Naive B cell (primary cell): ENCODE measurements around the gene ZNF616. TPM values are rescaled to one million over a fixed set of nuclear protein-coding genes. Genes with fewer than 3 reads are reported as not detected.
A peak's percentile ranks its signal among the peaks of the same experiment; 100 is the strongest.

Source experiments
- ATAC-seq, 2 donors: fragments of 150-1000 bp; cut with Tn5 transposase; 2 replicates each; pipeline ENCODE4 v1.10.0; 2021; ENCODE audit warnings: low read depth in 2 of 2, mild to moderate bottlenecking in 2 of 2, moderate library complexity in 2 of 2
- DNase-seq: peaks from one replicate; pipeline ENCODE4 v3.0.0; 2022
- H3K27ac Mint-ChIP-seq, 6 donors: one replicate each; pipeline ENCODE4 v1.8.0; 2020 to 2022; ENCODE audit warnings: mild to moderate bottlenecking in 6 of 6, mixed read lengths in 6 of 6, moderate library complexity in 5 of 6, inconsistent platforms in 2 of 6
- H3K27me3 Mint-ChIP-seq, 3 donors: one replicate each; pipeline ENCODE4 v1.8.0; 2021 to 2022; ENCODE audit warnings: mixed read lengths in 3 of 3, mild to moderate bottlenecking in 1 of 3
- H3K36me3 Mint-ChIP-seq, 2 donors: one replicate each; pipeline ENCODE4 v1.8.0; 2020 to 2022; ENCODE audit warnings: mixed read lengths in 2 of 2, inconsistent platforms in 1 of 2, mild to moderate bottlenecking in 1 of 2
- H3K4me1 Mint-ChIP-seq, 3 donors: one replicate each; pipeline ENCODE4 v1.8.0; 2020 to 2022; ENCODE audit warnings: mixed read lengths in 3 of 3, inconsistent platforms in 1 of 3, mild to moderate bottlenecking in 1 of 3, moderate library complexity in 1 of 3
- H3K4me3 Mint-ChIP-seq, 8 donors: one replicate each; pipeline ENCODE4 v1.8.0; 2020 to 2022; ENCODE audit warnings: mild to moderate bottlenecking in 8 of 8, mixed read lengths in 8 of 8, moderate library complexity in 8 of 8, inconsistent platforms in 2 of 8
- H3K9me3 Mint-ChIP-seq, 7 donors: one replicate each; pipeline ENCODE4 v1.8.0; 2020 to 2022; ENCODE audit warnings: mixed read lengths in 7 of 7, mild to moderate bottlenecking in 5 of 7, inconsistent platforms in 2 of 7, moderate library complexity in 1 of 7
- polyA plus RNA-seq, 6 donors: library from polyadenylated mRNA; unstranded; fragments of 300-500 nt; fragmentation: Illumina TruSeq; gene quantifications; one replicate each; pipeline ENCODE4 v1.2.3, GENCODE V29; 2021; ENCODE audit warnings: low read depth in 6 of 6

Gene ZNF616
- polyA plus RNA-seq = 1 to 10 TPM; 2.2 to 7.1 (median 4.9) TPM

DNA sequence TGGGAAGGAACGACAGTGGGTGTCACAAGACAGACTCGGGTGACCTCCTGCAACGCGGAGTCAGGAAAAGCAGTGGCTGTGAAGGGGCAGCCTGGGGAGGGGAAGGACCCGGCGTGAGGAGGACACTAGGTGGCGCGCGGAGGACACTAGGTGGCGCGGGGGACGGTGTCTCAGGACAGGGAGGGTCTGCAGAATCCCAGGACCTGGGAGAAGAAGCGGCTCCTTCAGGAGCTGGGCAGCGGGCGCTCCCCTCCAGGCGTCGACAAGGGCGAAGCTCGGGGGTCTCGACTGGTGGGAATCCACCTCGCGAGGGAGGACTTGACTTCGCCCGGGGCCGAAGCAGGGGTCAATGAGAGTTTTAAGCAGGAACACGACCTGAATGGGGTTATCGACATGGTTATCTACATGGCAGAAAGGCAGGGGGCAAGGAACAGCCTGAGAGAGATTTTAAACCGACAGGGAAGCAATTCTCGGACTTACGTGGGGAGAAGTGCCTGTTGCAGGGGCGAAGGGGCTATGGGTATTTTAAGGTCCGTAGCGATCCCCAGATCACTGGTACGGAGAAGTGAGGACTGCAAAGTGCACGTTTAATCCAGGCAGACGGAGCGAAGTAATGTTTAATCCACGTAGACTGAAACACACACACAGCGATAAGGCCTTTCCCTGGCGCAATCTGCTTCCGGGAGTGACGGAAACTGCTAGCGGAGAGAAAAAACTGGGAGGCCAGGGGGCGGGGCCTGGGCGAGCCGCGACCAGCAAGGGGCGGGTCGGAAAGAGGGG lies at the start of gene ZNF616:
Gene ZNF616, minus strand, starts transcription at position 687 of the 780 bp plus-strand sequence. CDS start 9,426 bp downstream, outside the sequence.
- Mint-ChIP-seq H3K4me1 (peaks cover 21 to 37% (median 22%) of the 10 kb centered on the region in 3 donors), H3K27ac (peak within 1 kb of the TSS; percentile 70 to 98 (median 95)), H3K9me3 (peaks cover 0 to 44% (median 4%) of the 10 kb centered on the region in 7 donors), H3K4me3 (peak within 1 kb of the TSS; percentile 88 to 99 (median 96)), H3K27me3 (no peaks in the 10 kb centered on the region), H3K36me3 (peaks cover 0 to 8% of the 10 kb centered on the region in 2 donors)
- peak; percentile 96 for DNase-seq
- ATAC-seq = peak; percentile 71 to 77

DNA sequence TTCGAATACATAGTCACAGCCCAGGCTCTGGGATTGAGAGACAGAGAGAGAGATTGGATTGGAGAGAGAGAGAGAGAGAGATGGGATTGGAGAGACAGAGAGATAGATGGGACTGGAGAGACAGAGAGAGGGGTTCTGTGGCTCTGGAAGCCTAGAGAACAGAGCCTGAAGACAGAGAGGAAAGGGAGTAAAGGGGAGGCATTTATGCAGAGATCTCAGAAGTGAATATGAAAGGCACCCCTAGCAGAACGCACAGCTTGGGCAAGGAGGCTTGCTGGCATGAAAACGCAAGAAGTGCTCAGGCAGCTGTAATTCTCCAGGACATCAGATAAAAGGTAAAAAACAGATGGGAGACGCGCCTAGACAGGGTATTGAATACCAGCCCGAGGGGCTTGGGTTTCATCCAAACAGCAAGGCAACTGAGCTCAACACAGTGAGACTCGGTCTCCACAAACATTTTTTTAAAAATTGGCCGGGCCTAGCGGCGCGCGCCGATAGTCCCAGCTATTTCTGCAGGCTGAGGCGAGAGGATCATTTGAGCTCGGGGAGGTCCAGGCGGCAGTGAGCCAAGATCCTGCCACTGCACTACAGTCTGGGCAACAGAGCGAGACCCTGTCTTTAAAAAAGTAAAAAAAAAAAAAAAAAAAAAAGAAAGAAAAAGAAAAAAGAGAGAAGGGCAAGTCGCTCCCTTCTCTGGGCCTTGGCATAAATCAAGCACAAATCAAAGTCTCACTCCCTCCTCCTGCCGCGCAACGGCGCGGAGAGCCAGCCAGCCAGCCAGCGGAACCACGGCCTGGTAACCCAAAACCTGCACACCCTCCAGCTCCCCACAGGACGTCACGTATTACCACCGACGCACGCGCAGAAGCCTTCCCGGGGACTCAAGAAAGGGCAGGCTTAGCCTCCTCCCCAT lies 49.3 kb upstream of the ZNF616 start:
- peak overlapping the region; percentile 97 to 100 (median 99) for H3K27ac Mint-ChIP-seq
- DNase-seq = no peak
- H3K27me3 Mint-ChIP-seq = no peaks in the 10 kb centered on the region

DNA sequence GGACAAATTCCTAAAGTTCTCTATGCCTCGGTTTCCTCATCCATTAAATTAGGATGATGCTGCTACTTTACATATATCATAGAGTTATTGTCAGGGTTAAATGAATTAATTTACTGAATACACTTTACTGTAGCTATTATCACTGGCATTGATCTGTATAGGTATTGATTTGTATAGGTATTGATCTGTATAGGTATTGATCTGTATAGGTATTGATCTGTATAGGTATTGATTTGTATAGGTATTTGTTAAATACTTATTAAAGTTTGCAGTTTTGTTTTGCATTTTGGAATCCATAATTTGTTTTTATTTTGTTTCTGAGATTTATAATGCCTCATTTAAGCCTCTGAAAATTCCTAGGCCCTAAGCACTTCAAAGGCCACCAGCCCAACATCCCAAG lies 47.7 kb upstream of the ZNF616 start:
- DNase-seq (no peak), ATAC-seq (no peak)
- H3K27ac Mint-ChIP-seq = peak overlapping the region; percentile 26 to 100 (median 97)
- peaks cover 0 to 6% of the 10 kb centered on the region in 2 donors for H3K36me3 Mint-ChIP-seq
- H3K9me3 Mint-ChIP-seq = peaks cover 0 to 2% (median 0%) of the 10 kb centered on the region in 7 donors
- H3K27me3 Mint-ChIP-seq = no peaks in the 10 kb centered on the region
- H3K4me3 Mint-ChIP-seq = peak overlapping the region in 2 of 8 donors; percentile 37 to 65
- H3K4me1 Mint-ChIP-seq = peaks cover 15 to 36% (median 24%) of the 10 kb centered on the region in 3 donors

More for the DNA sequence above, 49.3 kb upstream of the ZNF616 start:
- peaks cover 25 to 53% (median 36%) of the 10 kb centered on the region in 3 donors for H3K4me1 Mint-ChIP-seq
- H3K9me3 Mint-ChIP-seq = peaks cover 0 to 2% (median 0%) of the 10 kb centered on the region in 7 donors
- peak overlapping the region; percentile 92 to 100 (median 98) for H3K4me3 Mint-ChIP-seq
- no peak for ATAC-seq
- peaks cover 4 to 7% of the 10 kb centered on the region in 2 donors for H3K36me3 Mint-ChIP-seq

DNA sequence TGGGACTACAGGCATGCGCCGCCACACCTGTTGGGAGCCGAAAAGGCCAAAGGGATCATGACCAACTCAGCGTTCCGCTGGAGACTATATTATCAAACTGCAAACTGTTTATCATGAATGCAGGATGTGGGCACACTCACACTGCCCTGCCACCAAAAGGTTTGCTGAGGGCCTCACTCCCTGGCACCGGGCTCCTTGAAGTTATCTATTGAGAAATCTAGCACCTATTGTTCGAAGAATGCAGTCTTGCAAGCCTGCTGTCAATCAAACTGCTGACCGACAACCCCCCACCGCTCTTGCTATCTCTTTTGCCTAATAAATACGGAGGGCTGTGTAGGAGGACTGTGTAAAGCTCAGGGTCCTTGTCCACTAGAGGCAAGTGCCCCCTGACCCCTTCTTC lies 36.8 kb upstream of the ZNF616 start:
- DNase-seq (no peak), ATAC-seq (no peak)
- Mint-ChIP-seq H3K9me3 (peaks cover 0 to 2% (median 0%) of the 10 kb centered on the region in 7 donors), H3K4me1 (peaks cover 0 to 9% (median 4%) of the 10 kb centered on the region in 3 donors), H3K27me3 (no peaks in the 10 kb centered on the region), H3K27ac (peak overlapping the region in 1 of 6 donors; percentile 2), H3K36me3 (no peaks in the 10 kb centered on the region), H3K4me3 (peak overlapping the region in 1 of 8 donors; percentile 4)

DNA sequence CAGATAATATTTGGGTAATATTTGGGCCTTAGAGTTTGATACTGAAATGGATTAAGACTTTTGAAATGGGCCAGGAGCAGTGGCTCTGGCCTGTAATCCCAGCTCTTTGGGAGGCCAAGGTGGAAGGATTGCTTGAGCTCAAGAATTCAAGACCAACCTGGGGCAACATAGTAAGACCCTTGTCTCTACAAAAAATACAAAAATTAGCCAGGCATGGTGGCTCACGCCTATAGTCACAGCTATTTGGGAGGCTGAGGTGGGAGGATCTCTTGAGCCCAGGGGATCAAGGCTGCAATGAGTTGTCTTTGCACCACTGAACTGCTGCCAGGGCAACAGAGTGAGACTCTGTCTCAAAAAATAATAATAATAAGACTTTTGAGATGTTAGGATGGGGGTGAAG lies 32.6 kb upstream of the ZNF616 start:
- ATAC-seq (no peak), DNase-seq (no peak)
- Mint-ChIP-seq H3K4me3 (peak overlapping the region in 6 of 8 donors; percentile 97 to 99 (median 98)), H3K27me3 (no peaks in the 10 kb centered on the region), H3K4me1 (peaks cover 20 to 44% (median 23%) of the 10 kb centered on the region in 3 donors), H3K27ac (peak overlapping the region in 3 of 6 donors; percentile 30 to 98 (median 37)), H3K36me3 (peaks cover 7 to 14% of the 10 kb centered on the region in 2 donors), H3K9me3 (peaks cover 0 to 4% (median 0%) of the 10 kb centered on the region in 7 donors)

DNA sequence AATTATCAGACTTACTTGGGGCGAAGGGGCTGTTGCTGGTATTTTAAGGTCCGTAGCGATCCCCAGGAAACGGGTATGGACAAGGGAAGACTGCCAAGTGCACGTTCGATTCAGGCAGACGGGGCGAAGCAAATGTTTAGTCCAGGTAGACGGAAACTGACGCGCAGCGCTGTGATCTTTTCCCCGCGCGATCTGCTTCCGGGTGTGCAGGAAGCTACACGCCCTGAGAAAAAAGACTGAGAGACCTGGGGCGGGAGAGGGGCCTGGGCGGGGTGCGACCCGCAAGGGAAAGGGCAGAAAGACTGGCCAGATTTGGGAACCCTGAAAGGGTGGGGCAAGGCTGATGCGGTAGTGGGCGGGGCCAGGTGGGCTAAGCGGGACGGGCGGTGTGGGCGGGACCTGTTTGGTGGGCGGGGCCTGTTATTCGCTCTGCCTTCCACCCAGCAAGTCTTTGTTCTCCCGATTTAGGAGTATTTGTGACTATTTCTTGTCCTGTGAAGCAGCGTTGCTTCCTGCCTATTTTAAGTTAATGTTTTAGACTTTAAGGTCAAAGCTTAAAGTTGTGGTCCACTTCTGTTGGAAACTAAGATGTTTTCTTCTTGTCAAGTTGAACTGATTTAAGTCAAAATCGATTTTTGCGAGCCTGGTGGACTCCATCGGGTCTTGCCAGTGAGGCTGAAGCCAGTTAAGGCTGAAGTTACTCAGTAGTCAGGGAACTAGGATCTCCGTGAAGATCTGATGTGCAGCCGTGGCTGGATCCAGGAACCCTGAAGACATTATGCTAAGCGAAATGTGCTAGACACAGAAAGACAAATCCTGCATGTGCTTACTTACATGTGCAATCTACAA lies 31.8 kb upstream of the ZNF616 start, which contains the start of gene ZNF836:
Gene ZNF836, minus strand, starts transcription at position 301 of the 849 bp plus-strand sequence. CDS start 3,549 bp downstream, outside the sequence.
- ATAC-seq (peak; percentile 92 to 95), DNase-seq (peak; percentile 86)
- Mint-ChIP-seq H3K27ac (peak within 1 kb of the TSS; percentile 97 to 99 (median 98)), H3K27me3 (no peaks in the 10 kb centered on the region), H3K4me3 (peak within 1 kb of the TSS; percentile 97 to 100 (median 99)), H3K36me3 (peaks cover 9 to 15% of the 10 kb centered on the region in 2 donors), H3K9me3 (peaks cover 0 to 4% (median 0%) of the 10 kb centered on the region in 7 donors), H3K4me1 (peaks cover 20 to 44% (median 23%) of the 10 kb centered on the region in 3 donors)

DNA sequence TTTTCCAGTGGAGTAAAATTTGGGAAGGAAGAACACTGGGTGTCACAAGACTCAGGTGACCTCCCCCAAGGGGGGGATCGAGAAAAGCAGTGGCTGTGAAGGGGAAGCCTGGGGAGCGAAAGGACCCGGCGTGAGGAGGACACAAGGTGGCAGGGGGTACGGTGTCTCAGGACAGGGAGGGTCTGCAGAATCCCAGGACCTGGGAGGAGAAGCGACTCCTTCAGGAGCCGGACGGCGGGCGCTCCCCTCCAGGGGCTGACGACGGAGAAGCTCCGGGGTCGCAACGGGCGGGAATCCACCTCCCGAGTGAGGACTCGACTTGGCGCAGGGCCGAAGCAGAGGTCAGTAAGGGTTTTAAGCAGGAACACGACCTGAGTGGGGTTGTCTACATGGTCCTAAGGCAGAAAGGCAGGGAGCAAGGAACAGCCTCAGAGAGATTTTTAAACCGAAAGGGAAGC lies 31.2 kb upstream of the ZNF616 start:
- peak; percentile 24 for ATAC-seq
- Mint-ChIP-seq H3K4me3 (peak overlapping the region; percentile 97 to 100 (median 99)), H3K27me3 (no peaks in the 10 kb centered on the region), H3K36me3 (peaks cover 9 to 15% of the 10 kb centered on the region in 2 donors), H3K9me3 (peaks cover 0 to 4% (median 0%) of the 10 kb centered on the region in 7 donors), H3K27ac (peak overlapping the region; percentile 97 to 99 (median 98)), H3K4me1 (peaks cover 20 to 44% (median 23%) of the 10 kb centered on the region in 3 donors)
- no peak for DNase-seq

DNA sequence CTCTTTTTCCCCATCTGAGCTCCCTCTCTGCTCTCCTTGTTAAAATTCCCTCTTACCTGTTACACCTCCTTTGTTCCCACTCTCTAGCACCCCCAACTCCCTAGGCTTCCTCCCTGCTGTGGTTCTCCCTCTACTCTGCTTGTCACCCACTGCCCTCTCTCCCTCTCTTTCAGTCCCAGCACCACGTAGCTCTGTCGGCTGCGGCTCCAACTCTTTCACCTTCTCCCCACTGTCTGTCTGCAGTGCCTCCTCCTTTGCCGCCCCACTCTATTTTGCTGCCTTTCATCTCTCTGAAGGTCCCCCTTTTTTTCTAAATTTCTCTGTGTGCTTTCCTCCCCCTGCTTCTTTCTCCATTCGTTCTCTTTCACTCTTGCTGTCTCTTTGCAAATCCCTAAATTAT lies 30.6 kb upstream of the ZNF616 start:
- ATAC-seq = no peak

DNA sequence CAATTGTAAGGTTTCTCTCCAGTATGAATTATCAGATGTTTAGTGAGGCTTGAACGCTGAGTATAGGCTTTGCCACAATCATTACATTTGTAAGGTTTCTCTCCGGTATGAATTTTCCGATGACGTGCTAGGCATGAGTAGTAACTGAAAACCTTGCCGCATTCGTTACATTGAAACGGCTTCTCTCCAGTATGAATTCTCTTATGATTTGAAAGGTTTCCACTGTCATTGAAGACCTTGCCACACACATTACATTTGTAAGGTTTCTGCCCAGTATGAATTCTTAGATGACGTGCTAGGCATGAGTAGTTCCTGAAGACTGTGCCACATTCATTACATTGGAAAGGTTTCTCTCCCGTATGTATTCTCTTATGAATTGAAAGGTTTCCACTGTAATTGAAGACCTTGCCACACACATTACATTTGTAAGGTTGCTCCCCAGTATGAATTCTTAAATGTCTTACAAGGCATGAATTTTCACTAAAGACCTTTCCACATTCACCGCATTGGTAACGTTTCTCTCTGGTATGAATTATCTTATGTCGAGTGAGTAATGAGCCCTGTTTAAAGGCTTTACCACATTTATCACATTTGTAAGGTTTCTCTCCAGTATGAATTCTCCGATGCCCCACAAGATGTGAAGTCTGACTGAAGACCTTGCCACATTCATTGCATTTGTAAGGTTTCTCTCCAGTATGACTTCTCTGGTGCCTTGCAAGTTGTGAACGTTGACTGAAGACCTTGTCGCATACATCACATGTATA lies 16.0 kb upstream of the ZNF616 start:
- H3K4me1 Mint-ChIP-seq = no peaks in the 10 kb centered on the region
- ATAC-seq = no peak
- H3K27me3 Mint-ChIP-seq = no peaks in the 10 kb centered on the region
- peaks cover 22 to 94% (median 84%) of the 10 kb centered on the region in 7 donors for H3K9me3 Mint-ChIP-seq
- no peak for DNase-seq
- H3K27ac Mint-ChIP-seq = no peak overlapping the region
- no peak overlapping the region for H3K4me3 Mint-ChIP-seq
- peaks cover 62 to 73% of the 10 kb centered on the region in 2 donors for H3K36me3 Mint-ChIP-seq

More for the DNA sequence above, 30.6 kb upstream of the ZNF616 start:
- Mint-ChIP-seq H3K27ac (peak overlapping the region; percentile 97 to 99 (median 98)), H3K4me3 (peak overlapping the region; percentile 97 to 100 (median 99)), H3K4me1 (peaks cover 20 to 44% (median 23%) of the 10 kb centered on the region in 3 donors), H3K36me3 (peaks cover 9 to 18% of the 10 kb centered on the region in 2 donors), H3K27me3 (no peaks in the 10 kb centered on the region), H3K9me3 (peaks cover 0 to 4% (median 0%) of the 10 kb centered on the region in 7 donors)
- no peak for DNase-seq

DNA sequence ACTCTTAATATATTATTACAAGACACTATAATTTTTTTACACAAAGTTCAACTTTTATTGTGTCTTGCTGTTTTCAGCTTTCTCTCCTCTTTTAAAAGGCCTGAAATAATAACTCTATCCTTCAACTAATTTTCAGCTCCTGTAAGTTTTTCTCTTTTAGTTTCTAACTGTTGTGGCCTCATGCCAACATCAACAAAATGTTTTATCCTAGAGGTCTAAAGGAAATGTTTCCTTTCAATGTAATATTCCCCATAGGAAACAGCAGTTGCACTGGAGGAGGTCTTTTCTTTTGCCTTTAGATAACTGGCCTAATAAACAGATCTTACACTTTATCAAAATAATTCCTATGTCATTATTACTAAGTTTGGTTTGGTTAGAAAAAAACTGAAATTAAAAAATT lies 8.5 kb upstream of the ZNF616 start:
- H3K27me3 Mint-ChIP-seq = no peaks in the 10 kb centered on the region
- H3K27ac Mint-ChIP-seq = no peak overlapping the region
- ATAC-seq (no peak), DNase-seq (no peak)
- H3K4me1 Mint-ChIP-seq = peaks cover 0 to 6% (median 0%) of the 10 kb centered on the region in 3 donors
- peaks cover 5 to 61% (median 28%) of the 10 kb centered on the region in 7 donors for H3K9me3 Mint-ChIP-seq
- H3K4me3 Mint-ChIP-seq = no peak overlapping the region
- H3K36me3 Mint-ChIP-seq = peaks cover 0 to 21% of the 10 kb centered on the region in 2 donors

DNA sequence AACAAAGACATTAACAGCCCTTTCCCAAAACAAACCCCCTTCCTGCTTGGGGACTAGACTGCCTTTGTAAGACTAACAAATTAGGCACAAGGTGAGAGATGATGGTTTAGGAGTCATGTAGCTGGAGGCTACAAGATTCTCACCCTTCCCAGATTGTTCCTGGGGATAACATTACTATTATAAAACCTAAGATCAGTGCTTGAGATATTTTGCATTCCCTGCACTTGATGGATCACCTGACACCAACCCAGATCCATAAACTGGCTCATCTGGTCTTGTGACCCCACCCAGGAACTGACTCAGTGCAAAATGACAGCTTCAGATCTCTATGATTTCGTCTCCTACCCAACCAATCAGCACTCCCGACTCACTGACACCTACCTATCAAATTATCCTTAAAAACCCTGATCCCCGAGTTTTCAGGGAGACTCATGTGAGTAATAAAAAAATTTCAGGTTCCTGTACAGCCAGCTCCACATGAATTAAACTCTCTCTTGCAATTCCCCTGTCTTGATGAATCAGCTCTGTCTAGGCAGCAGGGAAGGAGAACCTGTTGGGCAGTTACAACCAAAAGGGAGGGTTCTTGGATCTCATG lies 2.4 kb upstream of the ZNF616 start:
- Mint-ChIP-seq H3K27ac (no peak overlapping the region), H3K36me3 (no peaks in the 10 kb centered on the region), H3K27me3 (no peaks in the 10 kb centered on the region), H3K4me3 (peak overlapping the region in 1 of 8 donors; percentile 16), H3K4me1 (peaks cover 21 to 39% (median 22%) of the 10 kb centered on the region in 3 donors), H3K9me3 (peaks cover 0 to 48% (median 6%) of the 10 kb centered on the region in 7 donors)
- ATAC-seq (no peak), DNase-seq (no peak)
